ENCODE measurements around the gene ARL14EPL. TPM values are rescaled to one million over a fixed set of nuclear protein-coding genes. Genes with fewer than 3 reads are reported as not detected.
A peak's percentile ranks its signal among the peaks of the same experiment; 100 is the strongest.

Gene ARL14EPL
- total RNA-seq, 1 experiment from 2014 or later: 0.37 TPM

DNA sequence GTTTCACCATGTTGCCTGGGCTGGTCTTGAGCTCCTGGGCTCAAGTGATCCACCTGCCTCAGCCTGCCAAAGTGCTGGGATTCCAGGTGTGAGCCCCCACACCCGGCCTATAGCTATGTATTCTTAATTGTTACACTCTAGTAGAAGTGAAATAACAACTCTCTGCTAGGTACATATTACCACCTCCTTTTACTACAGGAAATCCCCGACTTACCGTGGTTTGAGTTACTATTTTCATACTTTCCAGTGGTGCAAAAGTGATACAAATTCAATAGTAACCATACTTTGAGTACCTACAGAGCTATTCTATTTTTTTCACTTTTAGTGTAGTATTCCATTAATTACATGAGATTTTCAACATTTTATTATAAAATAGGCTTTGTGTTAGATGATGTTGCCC is 719 bp downstream of the ARL14EPL start:
- H3K4me2 ChIP-seq: no peak overlapping the region
- H3K4me1 ChIP-seq (replicated peaks; ENCODE audit: insufficient read depth): peaks cover 25% of the 10 kb centered on the region
- DNase-seq: no peak
- POLR2A ChIA-PET (ENCODE audit: unreplicated experiment): no interaction called here
- intact Hi-C loops (cut with micrococcal nuclease; ENCODE audit: unreplicated experiment): loop anchor here (2.0 to 10.0 kb wide), 4 partner anchors 34 to 401 kb away; partner anchors contain the start of genes AP3S1 and ATG12
- no TSS peak for BruUV-seq (replicated peaks)
- no peak overlapping the region for H2AFZ ChIP-seq
- TF ChIP-seq EZH2 (IDR thresholded peaks at IDR 0.05; ENCODE audit: low read depth): no peak
- TF ChIP-seq, protein P1, sequence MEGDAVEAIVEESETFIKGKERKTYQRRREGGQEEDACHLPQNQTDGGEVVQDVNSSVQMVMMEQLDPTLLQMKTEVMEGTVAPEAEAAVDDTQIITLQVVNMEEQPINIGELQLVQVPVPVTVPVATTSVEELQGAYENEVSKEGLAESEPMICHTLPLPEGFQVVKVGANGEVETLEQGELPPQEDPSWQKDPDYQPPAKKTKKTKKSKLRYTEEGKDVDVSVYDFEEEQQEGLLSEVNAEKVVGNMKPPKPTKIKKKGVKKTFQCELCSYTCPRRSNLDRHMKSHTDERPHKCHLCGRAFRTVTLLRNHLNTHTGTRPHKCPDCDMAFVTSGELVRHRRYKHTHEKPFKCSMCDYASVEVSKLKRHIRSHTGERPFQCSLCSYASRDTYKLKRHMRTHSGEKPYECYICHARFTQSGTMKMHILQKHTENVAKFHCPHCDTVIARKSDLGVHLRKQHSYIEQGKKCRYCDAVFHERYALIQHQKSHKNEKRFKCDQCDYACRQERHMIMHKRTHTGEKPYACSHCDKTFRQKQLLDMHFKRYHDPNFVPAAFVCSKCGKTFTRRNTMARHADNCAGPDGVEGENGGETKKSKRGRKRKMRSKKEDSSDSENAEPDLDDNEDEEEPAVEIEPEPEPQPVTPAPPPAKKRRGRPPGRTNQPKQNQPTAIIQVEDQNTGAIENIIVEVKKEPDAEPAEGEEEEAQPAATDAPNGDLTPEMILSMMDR (conservative IDR thresholded peaks at IDR 0.05): no peak
- H3K9me2 ChIP-seq (ENCODE audit: insufficient read depth): no peaks in the 10 kb centered on the region
- H3K27me3 ChIP-seq (ENCODE audit: insufficient read depth, low read depth): no peaks in the 10 kb centered on the region
- CTCF ChIA-PET: no interaction called here
- H3K36me3 ChIP-seq (ENCODE audit: low read depth): no peaks in the 10 kb centered on the region
- no peaks in the 10 kb centered on the region for H3K79me2 ChIP-seq (ENCODE audit: low read depth)
- 0 out of 2 replicates have a peak, but pooled peaks cover 6% of the 10 kb centered on the region for H3F3A ChIP-seq (ENCODE audit: insufficient read depth, low read depth)
- H3K9me3 ChIP-seq (ENCODE audit: insufficient read depth, low read depth): no peaks in the 10 kb centered on the region; the same call in 1 of the 2 replicates
- H4K20me1 ChIP-seq (ENCODE audit: insufficient read depth): no peaks in the 10 kb centered on the region
- no peak overlapping the region for H3K27ac ChIP-seq
- no peak overlapping the region for H3K4me3 ChIP-seq

DNA sequence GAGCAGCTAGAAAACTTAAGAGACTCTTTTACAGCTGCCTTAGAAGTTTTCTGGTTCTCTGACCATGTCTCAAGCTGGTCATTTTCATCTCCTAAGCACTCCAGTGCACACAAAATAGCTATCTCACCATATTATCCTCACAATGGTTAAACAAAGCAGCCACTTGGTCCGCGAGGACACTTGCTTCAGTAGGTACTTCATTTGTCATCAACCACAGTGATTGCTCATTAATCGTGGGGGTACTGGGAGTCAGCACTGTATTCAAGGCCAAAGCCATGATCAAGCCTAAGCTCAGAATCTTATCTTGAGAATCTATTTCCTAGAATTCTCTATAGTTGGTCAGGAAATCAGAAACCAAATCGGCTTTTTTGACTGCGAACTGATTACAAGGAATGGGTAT is 2.9 kb downstream of the ARL14EPL start:
- Histone ChIP-seq H3K4me3 (no peak overlapping the region), H3K9me2 (ENCODE audit: insufficient read depth) (no peaks in the 10 kb centered on the region), H3K36me3 (ENCODE audit: low read depth) (no peaks in the 10 kb centered on the region), H2AFZ (0 out of 2 replicates have a peak overlapping the region, but pooled peaks have one; percentile 69), H3K4me2 (no peak overlapping the region), H3K4me1 (replicated peaks; ENCODE audit: insufficient read depth) (peaks cover 25% of the 10 kb centered on the region), H3K27me3 (ENCODE audit: insufficient read depth, low read depth) (no peaks in the 10 kb centered on the region), H3K9me3 (ENCODE audit: insufficient read depth, low read depth) (no peaks in the 10 kb centered on the region; the same call in 1 of the 2 replicates), H4K20me1 (ENCODE audit: insufficient read depth) (no peaks in the 10 kb centered on the region), H3F3A (ENCODE audit: insufficient read depth, low read depth) (0 out of 2 replicates have a peak, but pooled peaks cover 6% of the 10 kb centered on the region), H3K27ac (no peak overlapping the region), H3K79me2 (ENCODE audit: low read depth) (no peaks in the 10 kb centered on the region)
- BruUV-seq (replicated peaks): no TSS peak
- ChIA-PET CTCF (no interaction called here), POLR2A (ENCODE audit: unreplicated experiment) (no interaction called here)
- DNase-seq: no peak
- intact Hi-C loops (cut with micrococcal nuclease; ENCODE audit: unreplicated experiment): loop anchor here (5.0 to 10.0 kb wide), 2 partner anchors 47 to 140 kb away; no protein-coding TSS in a partner anchor
- no peak for TF ChIP-seq EZH2 (IDR thresholded peaks at IDR 0.05; ENCODE audit: low read depth)
- TF ChIP-seq, protein P1 (conservative IDR thresholded peaks at IDR 0.05): no peak

DNA sequence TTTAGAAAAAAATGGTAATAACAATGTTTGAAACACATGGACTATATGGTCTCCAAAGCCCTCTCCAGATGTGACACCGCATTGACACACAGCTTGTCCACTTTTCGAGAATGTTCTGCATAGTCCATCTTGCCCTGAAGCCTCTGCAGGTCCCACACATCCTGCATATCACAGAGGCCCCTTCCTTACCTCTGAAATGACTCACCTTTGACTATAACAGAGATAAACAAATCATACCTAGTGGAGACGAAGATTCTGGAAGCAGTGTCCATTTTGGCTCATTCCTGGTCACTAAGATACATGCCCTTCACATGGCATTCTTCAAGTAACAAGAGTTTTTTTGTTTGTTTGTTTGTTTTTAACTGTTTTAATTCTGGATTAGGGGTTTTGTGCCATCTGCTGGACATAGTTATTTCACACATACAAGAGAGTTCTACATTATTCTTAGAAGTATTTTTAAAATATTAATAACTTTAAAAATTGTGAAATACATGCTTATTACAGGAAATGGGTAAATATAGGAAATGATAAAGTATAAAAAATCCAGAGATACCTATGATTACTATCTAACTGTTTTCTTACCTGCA is 5.1 kb downstream of the ARL14EPL start:
- no peak for DNase-seq
- Histone ChIP-seq H4K20me1 (ENCODE audit: insufficient read depth) (no peaks in the 10 kb centered on the region), H3K36me3 (ENCODE audit: low read depth) (no peaks in the 10 kb centered on the region), H3K4me2 (no peak overlapping the region), H3K9me3 (ENCODE audit: insufficient read depth, low read depth) (no peaks in the 10 kb centered on the region), H3K4me1 (replicated peaks; ENCODE audit: insufficient read depth) (peaks cover 9% of the 10 kb centered on the region), H3K9me2 (ENCODE audit: insufficient read depth) (no peaks in the 10 kb centered on the region), H3K27me3 (ENCODE audit: insufficient read depth, low read depth) (no peaks in the 10 kb centered on the region), H3K27ac (no peak overlapping the region), H2AFZ (no peak overlapping the region), H3K4me3 (no peak overlapping the region), H3K79me2 (ENCODE audit: low read depth) (no peaks in the 10 kb centered on the region), H3F3A (ENCODE audit: insufficient read depth, low read depth) (no peaks in the 10 kb centered on the region)
- TF ChIP-seq EZH2 (IDR thresholded peaks at IDR 0.05; ENCODE audit: low read depth): no peak
- TF ChIP-seq, protein P1 (conservative IDR thresholded peaks at IDR 0.05): peak; percentile 48
- ChIA-PET POLR2A (ENCODE audit: unreplicated experiment) (no interaction called here), CTCF (no interaction called here)
- BruUV-seq (replicated peaks): no TSS peak
- intact Hi-C loops (cut with micrococcal nuclease; ENCODE audit: unreplicated experiment): loop anchor here (5.0 to 10.0 kb wide), 2 partner anchors 45 to 143 kb away; no protein-coding TSS in a partner anchor
